Measurements from ENCODE around the gene PLXDC1. TPM values are rescaled to one million over a fixed set of nuclear protein-coding genes. Genes with fewer than 3 reads are reported as not detected.
A peak's percentile ranks its signal among the peaks of the same experiment; 100 is the strongest.

PLXDC1 gene
- total RNA-seq, 1 donor from 2014 or later: 0.52 TPM

DNA sequence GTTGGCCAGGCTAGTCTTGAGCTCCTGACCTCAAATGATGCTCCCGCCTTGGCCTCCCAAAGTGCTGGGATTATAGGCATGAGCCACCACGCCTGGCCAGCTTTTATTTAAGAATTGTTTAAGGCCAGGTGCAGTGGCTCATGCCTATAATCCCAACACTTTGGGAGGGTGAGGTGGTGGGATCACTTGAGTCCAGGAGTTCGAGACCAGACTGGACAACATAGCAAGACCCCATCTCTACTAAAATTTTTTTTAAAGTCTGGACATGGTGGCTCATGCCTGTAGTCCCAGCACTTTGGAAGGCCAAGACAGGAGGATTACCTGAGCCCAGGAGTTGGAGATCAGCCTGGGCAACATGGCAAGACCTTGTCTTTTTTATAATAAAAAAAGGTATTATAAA, 5.2 kb downstream of the PLXDC1 start:
- Histone ChIP-seq H3K27ac (ENCODE audit: low read depth, low read length) (no peak overlapping the region), H3K36me3 (ENCODE audit: control insufficient read depth in 3 of 3, insufficient read depth in 3 of 3, low read length in 3 of 3) (no peaks in the 10 kb centered on the region), H3K4me3 (ENCODE audit: low read length in 3 of 3) (no peak overlapping the region), H3K9me3 (ENCODE audit: control insufficient read depth in 3 of 3, low read length in 3 of 3) (no peaks in the 10 kb centered on the region), H3K27me3 (ENCODE audit: control insufficient read depth in 3 of 3, insufficient read depth in 3 of 3, low read length in 3 of 3) (peaks cover 10 to 17% (median 16%) of the 10 kb centered on the region in 3 donors), H3K9ac (ENCODE audit: low read depth in 1 of 3, low read length in 3 of 3) (no peak overlapping the region), H3K4me1 (ENCODE audit: control insufficient read depth in 3 of 3, insufficient read depth in 3 of 3, low read length in 3 of 3) (peaks cover 19 to 28% (median 20%) of the 10 kb centered on the region in 3 donors)

DNA sequence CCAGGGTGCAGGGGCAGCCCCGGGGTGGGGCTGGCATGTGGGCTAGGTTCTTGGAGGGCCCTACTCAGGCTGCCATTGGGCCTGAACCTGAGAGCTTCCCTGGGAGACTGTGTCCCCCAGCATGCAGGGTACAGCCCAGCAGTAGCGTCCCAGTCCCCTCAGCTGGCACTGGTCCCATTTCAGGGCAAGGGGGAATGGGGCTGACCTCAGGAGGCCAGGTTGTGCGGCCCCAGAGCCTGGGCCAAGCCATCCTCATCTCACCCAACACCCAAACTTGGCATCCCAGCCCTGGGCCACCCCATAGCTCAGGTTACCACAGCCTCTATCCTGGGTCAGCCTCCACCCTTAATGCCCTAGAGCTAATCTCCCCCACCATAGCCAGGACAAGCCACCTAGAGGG, 6.3 kb downstream of the PLXDC1 start:
- Histone ChIP-seq H3K27ac (ENCODE audit: low read depth, low read length) (no peak overlapping the region), H3K9ac (ENCODE audit: low read depth in 1 of 3, low read length in 3 of 3) (no peak overlapping the region), H3K4me3 (ENCODE audit: low read length in 3 of 3) (no peak overlapping the region), H3K9me3 (ENCODE audit: control insufficient read depth in 3 of 3, low read length in 3 of 3) (no peaks in the 10 kb centered on the region), H3K4me1 (ENCODE audit: control insufficient read depth in 3 of 3, insufficient read depth in 3 of 3, low read length in 3 of 3) (peaks cover 14 to 21% (median 17%) of the 10 kb centered on the region in 3 donors), H3K36me3 (ENCODE audit: control insufficient read depth in 3 of 3, insufficient read depth in 3 of 3, low read length in 3 of 3) (no peaks in the 10 kb centered on the region), H3K27me3 (ENCODE audit: control insufficient read depth in 3 of 3, insufficient read depth in 3 of 3, low read length in 3 of 3) (peaks cover 0 to 7% (median 7%) of the 10 kb centered on the region in 3 donors)

DNA sequence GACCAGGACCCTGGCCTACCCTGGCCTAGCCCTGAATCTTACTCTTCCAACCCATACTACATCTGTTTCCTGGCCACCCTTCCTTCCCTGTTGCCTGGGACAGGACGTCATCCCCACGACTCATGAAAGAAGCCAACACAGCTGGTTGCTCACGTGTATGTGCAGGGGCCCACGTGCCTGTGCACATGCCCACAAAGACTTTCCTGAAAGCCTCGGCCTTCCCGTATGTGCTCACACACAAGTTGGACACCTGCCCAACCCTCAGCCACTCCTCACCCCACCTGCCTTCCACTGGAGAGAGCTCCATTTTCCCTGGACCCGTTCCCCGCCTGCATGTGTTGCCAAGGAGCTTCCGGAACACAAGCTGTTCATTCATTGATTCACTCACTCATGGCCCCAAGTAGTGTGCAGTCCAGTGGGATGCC, 7.0 kb downstream of the PLXDC1 start:
- no peak overlapping the region for H3K4me3 ChIP-seq (ENCODE audit: low read length in 3 of 3)
- peak overlapping the region; percentile 78 for H3K27ac ChIP-seq (ENCODE audit: low read depth, low read length)
- no peaks in the 10 kb centered on the region for H3K36me3 ChIP-seq (ENCODE audit: control insufficient read depth in 3 of 3, insufficient read depth in 3 of 3, low read length in 3 of 3)
- peaks cover 14 to 23% (median 16%) of the 10 kb centered on the region in 3 donors for H3K4me1 ChIP-seq (ENCODE audit: control insufficient read depth in 3 of 3, insufficient read depth in 3 of 3, low read length in 3 of 3)
- H3K9ac ChIP-seq (ENCODE audit: low read depth in 1 of 3, low read length in 3 of 3): no peak overlapping the region
- H3K9me3 ChIP-seq (ENCODE audit: control insufficient read depth in 3 of 3, low read length in 3 of 3): no peaks in the 10 kb centered on the region
- H3K27me3 ChIP-seq (ENCODE audit: control insufficient read depth in 3 of 3, insufficient read depth in 3 of 3, low read length in 3 of 3): peaks cover 0 to 3% (median 0%) of the 10 kb centered on the region in 3 donors

DNA sequence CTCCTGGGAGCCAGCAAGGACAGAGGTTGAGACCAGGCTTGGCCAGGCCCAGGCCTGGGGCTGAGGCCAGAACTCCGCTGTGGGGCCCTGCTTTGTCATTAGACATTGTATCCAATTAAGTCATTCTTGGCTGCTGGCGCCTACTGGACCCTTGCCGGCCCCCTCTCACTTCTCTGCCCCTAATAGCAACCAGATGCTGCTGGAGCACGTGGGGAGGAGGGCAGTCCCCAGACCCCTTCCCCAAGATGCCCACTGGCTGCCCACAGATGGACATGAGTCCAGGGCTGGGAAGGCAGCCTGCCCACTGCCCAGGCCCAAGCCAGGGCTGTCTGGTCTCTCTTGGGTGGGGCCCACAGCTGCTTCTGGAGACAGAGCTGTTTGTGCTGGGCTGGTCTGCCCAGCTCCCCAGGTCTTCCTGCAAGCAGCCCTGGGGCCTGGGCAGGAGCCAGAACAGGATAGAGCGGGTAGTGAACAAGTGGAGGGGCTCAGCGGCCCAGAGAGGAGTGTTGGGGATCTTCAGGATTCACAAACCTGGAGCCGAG, 7.8 kb downstream of the PLXDC1 start:
- H3K27me3 ChIP-seq (ENCODE audit: control insufficient read depth in 3 of 3, insufficient read depth in 3 of 3, low read length in 3 of 3): no peaks in the 10 kb centered on the region
- peaks cover 16 to 28% (median 17%) of the 10 kb centered on the region in 3 donors for H3K4me1 ChIP-seq (ENCODE audit: control insufficient read depth in 3 of 3, insufficient read depth in 3 of 3, low read length in 3 of 3)
- no peak overlapping the region for H3K4me3 ChIP-seq (ENCODE audit: low read length in 3 of 3)
- no peak overlapping the region for H3K9ac ChIP-seq (ENCODE audit: low read depth in 1 of 3, low read length in 3 of 3)
- peak overlapping the region; percentile 78 for H3K27ac ChIP-seq (ENCODE audit: low read depth, low read length)
- no peaks in the 10 kb centered on the region for H3K9me3 ChIP-seq (ENCODE audit: control insufficient read depth in 3 of 3, low read length in 3 of 3)
- no peaks in the 10 kb centered on the region for H3K36me3 ChIP-seq (ENCODE audit: control insufficient read depth in 3 of 3, insufficient read depth in 3 of 3, low read length in 3 of 3)

DNA sequence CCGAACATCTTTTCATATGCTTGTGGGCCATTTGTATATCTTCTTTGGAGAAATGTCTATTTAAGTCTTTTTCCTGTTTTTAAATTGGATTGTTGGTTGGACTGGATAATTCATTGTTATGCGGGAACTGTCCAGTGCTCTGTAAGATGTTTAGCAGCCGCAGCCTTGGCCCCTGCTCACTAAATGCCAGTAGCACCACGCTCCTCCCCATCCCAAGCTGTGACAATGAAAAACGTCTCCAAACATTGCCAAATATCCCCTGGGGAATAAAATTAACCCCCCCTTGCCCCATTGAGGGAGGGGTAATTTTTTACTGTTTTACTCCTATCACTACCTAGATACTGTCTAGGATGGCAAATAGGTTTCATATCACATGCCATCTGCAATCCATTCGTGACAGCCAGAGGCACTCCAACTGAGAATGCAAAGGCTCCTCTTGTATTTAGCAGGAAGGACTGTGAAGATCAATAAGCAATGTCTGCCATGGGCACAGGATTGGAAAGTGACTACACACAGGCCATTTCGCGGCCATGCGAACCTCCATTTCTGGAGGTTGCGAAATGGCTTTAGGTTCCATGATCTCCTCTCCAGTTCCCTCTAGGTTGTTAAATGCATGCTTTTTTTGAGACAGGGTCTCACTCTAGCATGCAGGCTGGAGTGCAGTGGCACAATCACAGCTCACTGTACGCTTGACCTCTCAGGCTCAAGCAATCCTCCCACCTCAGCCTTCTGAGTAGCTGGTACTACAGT, 9.3 kb downstream of the PLXDC1 start:
- H3K4me1 ChIP-seq (ENCODE audit: control insufficient read depth in 3 of 3, insufficient read depth in 3 of 3, low read length in 3 of 3): peaks cover 14 to 28% (median 17%) of the 10 kb centered on the region in 3 donors
- H3K4me3 ChIP-seq (ENCODE audit: low read length in 3 of 3): no peak overlapping the region
- H3K36me3 ChIP-seq (ENCODE audit: control insufficient read depth in 3 of 3, insufficient read depth in 3 of 3, low read length in 3 of 3): no peaks in the 10 kb centered on the region
- no peak overlapping the region for H3K9ac ChIP-seq (ENCODE audit: low read depth in 1 of 3, low read length in 3 of 3)
- no peaks in the 10 kb centered on the region for H3K27me3 ChIP-seq (ENCODE audit: control insufficient read depth in 3 of 3, insufficient read depth in 3 of 3, low read length in 3 of 3)
- H3K9me3 ChIP-seq (ENCODE audit: control insufficient read depth in 3 of 3, low read length in 3 of 3): no peaks in the 10 kb centered on the region
- no peak overlapping the region for H3K27ac ChIP-seq (ENCODE audit: low read depth, low read length)

DNA sequence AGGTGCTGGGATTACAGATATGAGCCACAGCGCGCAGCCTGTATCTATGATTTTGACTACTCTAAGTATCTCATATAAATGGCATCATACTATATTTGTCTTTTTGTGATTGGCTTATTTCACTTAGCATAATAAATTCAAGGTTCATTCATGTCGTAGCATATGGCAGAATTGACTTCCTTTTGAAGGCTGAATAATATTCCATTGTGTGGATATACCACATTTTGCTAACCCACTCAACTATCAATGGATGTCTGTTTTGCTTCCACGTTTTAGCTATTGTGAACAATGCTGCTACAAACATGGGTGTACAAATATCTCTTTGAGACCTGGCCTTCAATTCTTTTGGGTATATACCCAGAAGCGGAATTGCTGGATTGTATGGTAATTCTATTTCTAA, 10.1 kb downstream of the PLXDC1 start:
- Histone ChIP-seq H3K9ac (ENCODE audit: low read depth in 1 of 3, low read length in 3 of 3) (no peak overlapping the region), H3K27ac (ENCODE audit: low read depth, low read length) (no peak overlapping the region), H3K36me3 (ENCODE audit: control insufficient read depth in 3 of 3, insufficient read depth in 3 of 3, low read length in 3 of 3) (no peaks in the 10 kb centered on the region), H3K9me3 (ENCODE audit: control insufficient read depth in 3 of 3, low read length in 3 of 3) (no peaks in the 10 kb centered on the region), H3K4me3 (ENCODE audit: low read length in 3 of 3) (no peak overlapping the region), H3K27me3 (ENCODE audit: control insufficient read depth in 3 of 3, insufficient read depth in 3 of 3, low read length in 3 of 3) (no peaks in the 10 kb centered on the region), H3K4me1 (ENCODE audit: control insufficient read depth in 3 of 3, insufficient read depth in 3 of 3, low read length in 3 of 3) (peaks cover 14 to 28% (median 17%) of the 10 kb centered on the region in 3 donors)

DNA sequence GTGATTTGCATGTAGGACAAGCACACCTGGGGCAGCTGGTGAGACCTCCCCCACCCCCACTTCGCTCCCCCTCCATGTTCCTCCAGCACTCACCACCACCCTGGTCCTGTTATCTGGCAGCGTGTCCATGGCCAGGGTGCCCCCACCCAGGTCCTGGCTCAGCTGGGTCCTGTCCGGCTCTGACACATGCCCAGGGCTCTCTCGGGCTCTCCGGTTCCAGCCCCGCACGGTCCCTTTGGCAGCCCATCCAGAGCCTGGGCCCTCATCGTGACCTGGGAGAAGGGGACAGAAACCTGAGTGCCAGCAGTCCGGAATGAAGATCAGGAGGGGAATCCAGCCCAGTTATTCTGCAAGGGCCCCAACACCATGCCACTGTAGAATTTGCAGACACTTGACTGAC, 11.9 kb downstream of the PLXDC1 start:
- H3K9ac ChIP-seq (ENCODE audit: low read depth in 1 of 3, low read length in 3 of 3): no peak overlapping the region
- H3K27ac ChIP-seq (ENCODE audit: low read depth, low read length): no peak overlapping the region

DNA sequence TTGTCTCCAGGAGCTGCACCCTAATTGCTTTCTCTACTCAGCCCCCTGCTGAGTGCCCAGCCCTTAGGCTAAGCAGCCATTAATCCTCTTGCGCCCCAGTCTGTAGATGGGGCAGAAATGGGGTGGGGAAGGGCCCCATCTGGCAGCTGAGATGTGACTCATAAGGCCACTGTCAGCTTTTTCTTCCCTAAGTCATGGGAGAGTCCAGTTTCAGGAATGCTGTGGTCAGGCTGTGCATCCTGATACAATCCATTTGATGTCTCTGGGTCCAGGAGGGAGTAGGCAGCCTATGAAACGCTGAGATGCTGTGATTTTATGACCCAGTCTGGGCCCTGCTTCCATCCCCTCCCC, 12.3 kb downstream of the PLXDC1 start:
- Histone ChIP-seq H3K27me3 (ENCODE audit: control insufficient read depth in 3 of 3, insufficient read depth in 3 of 3, low read length in 3 of 3) (no peaks in the 10 kb centered on the region), H3K9ac (ENCODE audit: low read depth in 1 of 3, low read length in 3 of 3) (no peak overlapping the region), H3K9me3 (ENCODE audit: control insufficient read depth in 3 of 3, low read length in 3 of 3) (no peaks in the 10 kb centered on the region), H3K27ac (ENCODE audit: low read depth, low read length) (no peak overlapping the region), H3K36me3 (ENCODE audit: control insufficient read depth in 3 of 3, insufficient read depth in 3 of 3, low read length in 3 of 3) (no peaks in the 10 kb centered on the region), H3K4me3 (ENCODE audit: low read length in 3 of 3) (no peak overlapping the region), H3K4me1 (ENCODE audit: control insufficient read depth in 3 of 3, insufficient read depth in 3 of 3, low read length in 3 of 3) (peaks cover 5 to 15% (median 6%) of the 10 kb centered on the region in 3 donors)

More for the DNA sequence above, 11.9 kb downstream of the PLXDC1 start:
- H3K4me3 ChIP-seq (ENCODE audit: low read length in 3 of 3): no peak overlapping the region
- H3K9me3 ChIP-seq (ENCODE audit: control insufficient read depth in 3 of 3, low read length in 3 of 3): no peaks in the 10 kb centered on the region
- no peaks in the 10 kb centered on the region for H3K36me3 ChIP-seq (ENCODE audit: control insufficient read depth in 3 of 3, insufficient read depth in 3 of 3, low read length in 3 of 3)
- H3K27me3 ChIP-seq (ENCODE audit: control insufficient read depth in 3 of 3, insufficient read depth in 3 of 3, low read length in 3 of 3): no peaks in the 10 kb centered on the region
- peaks cover 9 to 19% (median 10%) of the 10 kb centered on the region in 3 donors for H3K4me1 ChIP-seq (ENCODE audit: control insufficient read depth in 3 of 3, insufficient read depth in 3 of 3, low read length in 3 of 3)

DNA sequence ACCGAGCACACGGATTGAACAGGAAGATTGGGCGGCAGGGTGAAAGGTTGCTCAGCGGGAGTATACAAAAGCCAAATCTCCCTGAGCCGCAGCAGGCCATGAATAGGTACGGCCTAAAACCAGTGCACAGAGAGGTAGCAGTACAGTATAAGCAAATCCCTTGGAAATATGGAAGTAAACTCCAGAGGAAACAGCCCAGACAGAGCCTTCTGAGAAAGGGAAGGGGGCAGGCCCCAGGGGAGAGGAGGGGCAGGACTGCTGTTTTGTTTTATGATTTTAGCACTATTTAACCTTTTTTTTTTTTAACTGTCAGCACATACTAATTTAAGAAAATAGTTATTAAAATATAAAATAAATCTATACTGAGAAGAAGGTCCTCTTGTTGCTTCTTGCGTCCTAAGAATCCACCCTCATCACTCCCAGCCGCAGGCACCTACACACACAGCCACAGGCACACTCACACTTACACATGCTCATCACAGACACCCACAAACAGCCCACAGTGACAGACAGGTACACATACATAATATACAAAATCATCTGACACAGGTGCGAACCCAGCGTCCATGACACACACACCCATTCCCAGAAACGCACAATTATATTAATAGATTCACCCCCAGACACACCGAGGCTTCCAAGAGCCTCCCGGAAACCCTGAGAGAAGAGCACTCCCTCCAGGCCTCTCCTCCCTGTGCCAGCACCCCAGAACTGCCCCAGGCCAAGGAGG, 12.8 kb downstream of the PLXDC1 start:
- no peaks in the 10 kb centered on the region for H3K9me3 ChIP-seq (ENCODE audit: control insufficient read depth in 3 of 3, low read length in 3 of 3)
- peaks cover 3 to 14% (median 4%) of the 10 kb centered on the region in 3 donors for H3K4me1 ChIP-seq (ENCODE audit: control insufficient read depth in 3 of 3, insufficient read depth in 3 of 3, low read length in 3 of 3)
- no peak overlapping the region for H3K4me3 ChIP-seq (ENCODE audit: low read length in 3 of 3)
- no peaks in the 10 kb centered on the region for H3K36me3 ChIP-seq (ENCODE audit: control insufficient read depth in 3 of 3, insufficient read depth in 3 of 3, low read length in 3 of 3)
- no peak overlapping the region for H3K27ac ChIP-seq (ENCODE audit: low read depth, low read length)
- no peak overlapping the region for H3K9ac ChIP-seq (ENCODE audit: low read depth in 1 of 3, low read length in 3 of 3)
- H3K27me3 ChIP-seq (ENCODE audit: control insufficient read depth in 3 of 3, insufficient read depth in 3 of 3, low read length in 3 of 3): no peaks in the 10 kb centered on the region

DNA sequence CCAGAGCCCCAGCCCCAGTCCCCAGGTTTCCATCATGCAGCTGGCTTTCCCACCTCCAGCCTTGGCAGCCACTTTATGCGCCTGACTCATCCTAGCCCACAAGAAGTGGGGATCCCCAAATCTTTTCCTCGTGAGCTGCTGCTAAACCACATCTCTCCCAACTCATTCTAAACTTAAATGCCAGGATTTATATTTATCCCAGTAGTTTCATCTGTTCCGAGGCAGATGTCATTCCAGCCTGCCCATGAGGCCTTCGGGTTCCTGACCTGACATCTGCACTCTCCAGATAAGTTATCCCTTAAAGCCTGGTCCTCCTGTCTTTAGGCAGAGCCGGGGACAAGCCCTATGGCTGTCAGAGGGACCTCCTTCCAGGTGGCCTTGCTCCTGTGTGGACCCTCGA, 16.6 kb downstream of the PLXDC1 start:
- Histone ChIP-seq H3K9ac (ENCODE audit: low read depth in 1 of 3, low read length in 3 of 3) (no peak overlapping the region), H3K27ac (ENCODE audit: low read depth, low read length) (no peak overlapping the region), H3K9me3 (ENCODE audit: control insufficient read depth in 3 of 3, low read length in 3 of 3) (no peaks in the 10 kb centered on the region), H3K4me3 (ENCODE audit: low read length in 3 of 3) (no peak overlapping the region), H3K27me3 (ENCODE audit: control insufficient read depth in 3 of 3, insufficient read depth in 3 of 3, low read length in 3 of 3) (no peaks in the 10 kb centered on the region), H3K4me1 (ENCODE audit: control insufficient read depth in 3 of 3, insufficient read depth in 3 of 3, low read length in 3 of 3) (peaks cover 5 to 14% (median 7%) of the 10 kb centered on the region in 3 donors), H3K36me3 (ENCODE audit: control insufficient read depth in 3 of 3, insufficient read depth in 3 of 3, low read length in 3 of 3) (no peaks in the 10 kb centered on the region)
